Liver (tissue), 9 donors: ENCODE data around the gene ABAT. TPM values are rescaled to one million over a fixed set of nuclear protein-coding genes. Genes with fewer than 3 reads are reported as not detected.

ENCODE experiments used
- DNase-seq: peaks from one replicate; pipeline ENCODE4 v3.0.0-alpha.2; 2017; ENCODE audit warnings: low spot score
- H3K27ac ChIP-seq, 2 donors: one replicate each; pipeline ENCODE4 v1.7.0; 2013; ENCODE audit warnings: inconsistent platforms in 2 of 2, low read length in 2 of 2, control low read depth in 1 of 2, low read depth in 1 of 2, mild to moderate bottlenecking in 1 of 2
- H3K27me3 ChIP-seq, 4 donors: one replicate each; pipeline versions ENCODE4 v1.6.1 to v1.7.0; 2013; ENCODE audit warnings: low read length in 3 of 4, inconsistent platforms in 1 of 4, mild to moderate bottlenecking in 1 of 4, moderate library complexity in 1 of 4; ENCODE audit not compliant: control insufficient read depth in 4 of 4, insufficient read depth in 4 of 4
- H3K36me3 ChIP-seq, 4 donors: one replicate each; pipeline versions ENCODE4 v1.6.1 to v1.7.0; 2013; ENCODE audit warnings: low read length in 3 of 4, mild to moderate bottlenecking in 3 of 4, low read depth in 1 of 4, moderate library complexity in 1 of 4; ENCODE audit not compliant: control insufficient read depth in 4 of 4, insufficient read depth in 3 of 4
- H3K4me1 ChIP-seq, 4 donors: one replicate each; pipeline versions ENCODE4 v1.6.1 to v1.7.0; 2013; ENCODE audit warnings: low read length in 3 of 4, mild to moderate bottlenecking in 3 of 4, moderate library complexity in 1 of 4; ENCODE audit not compliant: control insufficient read depth in 4 of 4, insufficient read depth in 4 of 4
- H3K4me3 ChIP-seq, 3 donors: one replicate each; pipeline versions ENCODE4 v1.6.1 to v1.7.0; 2013; ENCODE audit warnings: low read length in 3 of 3, control low read depth in 1 of 3, low read depth in 1 of 3, mild to moderate bottlenecking in 1 of 3
- H3K9ac ChIP-seq, 2 donors: one replicate each; pipeline ENCODE4 v1.7.0; 2013; ENCODE audit warnings: low read length in 2 of 2, mild to moderate bottlenecking in 2 of 2, moderate library complexity in 2 of 2, control low read depth in 1 of 2, low read depth in 1 of 2
- H3K9me3 ChIP-seq, 4 donors: one replicate each; pipeline versions ENCODE4 v1.6.1 to v1.7.0; 2013; ENCODE audit warnings: low read length in 3 of 4; ENCODE audit not compliant: control insufficient read depth in 4 of 4
- ATF3 ChIP-seq: IDR thresholded peaks from 2 replicates; pipeline ENCODE4 v1.6.1; 2016; ENCODE audit warnings: antibody characterized with exemption
- CTCF ChIP-seq: fragments of 150-350 bp; IDR thresholded peaks from 2 replicates; pipeline ENCODE4 v1.5.1; 2017; ENCODE audit warnings: improper control_type of control experiment, low read depth, low read length; ENCODE audit not compliant: missing input control
- EGR1 ChIP-seq, 2 donors: IDR thresholded peaks; 2 replicates each; pipeline ENCODE4 v1.6.1; 2016 to 2018; ENCODE audit warnings: antibody characterized with exemption in 2 of 2, low read depth in 2 of 2
- FOXA1 ChIP-seq: IDR thresholded peaks from 2 replicates; pipeline ENCODE4 v1.6.1; 2016; ENCODE audit warnings: antibody characterized with exemption
- FOXA2 ChIP-seq: IDR thresholded peaks from 2 replicates; pipeline ENCODE4 v1.6.1; 2016; ENCODE audit warnings: antibody characterized with exemption
- GABPA ChIP-seq, 2 donors: IDR thresholded peaks in 1 of 2; conservative IDR thresholded peaks in 1 of 2; 2 replicates each; pipeline ENCODE4 v1.6.1; 2016; ENCODE audit warnings: antibody characterized with exemption in 2 of 2, mild to moderate bottlenecking in 1 of 2, moderate library complexity in 1 of 2
- HNF4A ChIP-seq, 2 donors: conservative IDR thresholded peaks; 2 replicates each; pipeline ENCODE4 v1.6.1; 2016; ENCODE audit warnings: antibody characterized with exemption in 2 of 2, mild to moderate bottlenecking in 2 of 2
- HNF4G ChIP-seq: IDR thresholded peaks from 2 replicates; pipeline ENCODE4 v1.6.1; 2016; ENCODE audit warnings: antibody characterized with exemption
- JUND ChIP-seq, 2 donors: IDR thresholded peaks; 2 replicates each; pipeline ENCODE4 v1.6.1; 2016; ENCODE audit warnings: antibody characterized with exemption in 2 of 2
- MAX ChIP-seq: IDR thresholded peaks from 2 replicates; pipeline ENCODE4 v1.6.1; 2016; ENCODE audit warnings: antibody characterized with exemption
- NR2F2 ChIP-seq: IDR thresholded peaks from 2 replicates; pipeline ENCODE4 v1.6.1; 2016; ENCODE audit warnings: antibody characterized with exemption
- RAD21 ChIP-seq, 2 donors: IDR thresholded peaks; 2 replicates each; pipeline ENCODE4 v1.6.1; 2016; ENCODE audit warnings: antibody characterized with exemption in 2 of 2, mild to moderate bottlenecking in 2 of 2
- REST ChIP-seq: IDR thresholded peaks from 2 replicates; pipeline ENCODE4 v1.6.1; 2016; ENCODE audit warnings: antibody characterized with exemption, mild to moderate bottlenecking
- RXRA ChIP-seq, 2 donors: IDR thresholded peaks; 2 replicates each; pipeline ENCODE4 v1.6.1; 2017 to 2018; ENCODE audit warnings: antibody characterized with exemption in 2 of 2, mild to moderate bottlenecking in 1 of 2
- SP1 ChIP-seq: IDR thresholded peaks from 2 replicates; pipeline ENCODE4 v1.6.1; 2018; ENCODE audit warnings: antibody characterized with exemption, mild to moderate bottlenecking
- TAF1 ChIP-seq: conservative IDR thresholded peaks from 2 replicates; pipeline ENCODE4 v1.6.1; 2016; ENCODE audit warnings: antibody characterized with exemption, mild to moderate bottlenecking
- YY1 ChIP-seq: IDR thresholded peaks from 2 replicates; pipeline ENCODE4 v1.6.1; 2016; ENCODE audit warnings: antibody characterized with exemption, mild to moderate bottlenecking
- ZBTB33 ChIP-seq: IDR thresholded peaks from 2 replicates; pipeline ENCODE4 v1.6.1; 2016; ENCODE audit warnings: antibody characterized with exemption
- WGBS: extraction: QIAGEN DNeasy Blood & Tissue Kit; methylation state at CpG from one replicate; pipeline ENCODE4 v1.1.7; 2013; 5-methylcytosine and 5-hydroxymethylcytosine counted together
- polyA plus RNA-seq, 2 donors: library from polyadenylated mRNA; stranded (reverse) in 1 of 2; unstranded in 1 of 2; fragments of 200-250 nt in 1 of 2; fragments of >200 nt in 1 of 2; fragmentation: Nextera tagmentation in 1 of 2; extraction: Ambion mirVana in 1 of 2; gene quantifications; one replicate each; pipeline versions ENCODE4 v1.2.1 to v1.2.3, GENCODE V29; 2013 to 2015
- total RNA-seq, 2 donors: library from RNA; depleted of rRNA; stranded (reverse); fragments of >200 nt; gene quantifications; one replicate each; pipeline ENCODE4 v1.2.3, GENCODE V29; 2014
- donor health status: healthy.
- donor health status: healthy.
- donor health status: healthy.
- donor health status: healthy.
- donor health status: healthy.

Gene ABAT
- total and polyA plus RNA-seq, 4 donors: 52.4 to 205 (median 141) TPM

GRCh38 chr16:8739989-8740704 lies 65.7 kb downstream of the ABAT start:
- Histone ChIP-seq H3K36me3 (peaks cover 0 to 7% (median 4%) of the 10 kb centered on the region in 4 donors), H3K4me3 (peak overlapping the region in 2 of 3 donors; percentile 12 to 30), H3K27me3 (no peaks in the 10 kb centered on the region), H3K27ac (peak overlapping the region; percentile 84 to 98), H3K9me3 (no peaks in the 10 kb centered on the region), H3K4me1 (peaks cover 2 to 35% (median 19%) of the 10 kb centered on the region in 4 donors), H3K9ac (peak overlapping the region; percentile 48 to 76)
- TF ChIP-seq GABPA (IDR thresholded peaks at IDR 0.05 in 1 of 2, conservative IDR thresholded peaks at IDR 0.05 in 1 of 2) (no peak), YY1 (peak; percentile 95), RXRA (IDR thresholded peaks at IDR 0.05) (peak in 1 of 2 donors; percentile 9)
- WGBS: 34% methylated on average over 13 of the region's 13 CpGs
- no peak for DNase-seq

- TF ChIP-seq TAF1: peak; percentile 80
- TF ChIP-seq JUND (IDR thresholded peaks at IDR 0.05): peak; percentile 28 to 79
- TF ChIP-seq YY1: peak; percentile 94
- TF ChIP-seq HNF4G: peak; percentile 90
- peak; percentile 81 for TF ChIP-seq NR2F2
- peak; percentile 46 for TF ChIP-seq ATF3
- TF ChIP-seq FOXA1: peak; percentile 93
- peak; percentile 97 for TF ChIP-seq SP1
- peak; percentile 85 for TF ChIP-seq MAX
- TF ChIP-seq RAD21 (IDR thresholded peaks at IDR 0.05): peak; percentile 66 to 67
- peak; percentile 92 for TF ChIP-seq FOXA2
- TF ChIP-seq ZBTB33: peak; percentile 88
- TF ChIP-seq EGR1 (IDR thresholded peaks at IDR 0.05; ENCODE audit: low read depth in 2 of 2): peak in 1 of 2 donors; percentile 45
- peak; percentile 92 for TF ChIP-seq REST
- no peak for TF ChIP-seq CTCF
- TF ChIP-seq HNF4A (conservative IDR thresholded peaks at IDR 0.05): peak; percentile 95 to 98
- peak in 1 of 2 donors; percentile 45 for TF ChIP-seq GABPA (IDR thresholded peaks at IDR 0.05 in 1 of 2, conservative IDR thresholded peaks at IDR 0.05 in 1 of 2)
- peak; percentile 79 to 88 for TF ChIP-seq RXRA (IDR thresholded peaks at IDR 0.05)
- no peaks in the 10 kb centered on the region for H3K9me3 ChIP-seq
- peak overlapping the region in 1 of 3 donors; percentile 30 for H3K4me3 ChIP-seq
- H3K4me1 ChIP-seq: peaks cover 2 to 35% (median 19%) of the 10 kb centered on the region in 4 donors
- peak overlapping the region; percentile 45 to 92 for H3K9ac ChIP-seq
- peaks cover 0 to 9% (median 3%) of the 10 kb centered on the region in 4 donors for H3K36me3 ChIP-seq
- H3K27ac ChIP-seq: peak overlapping the region; percentile 84 to 98
- DNase-seq: peak; percentile 44
- no peaks in the 10 kb centered on the region for H3K27me3 ChIP-seq
- WGBS: 26% methylated on average over 6 of the region's 6 CpGs
Measured at GRCh38 chr16:8740775-8741355, 66.4 kb downstream of the ABAT start.
